ENCODE measurements around the gene DYNLL1.

- no peak for TF ChIP-seq EP300 (IDR thresholded peaks at IDR 0.05)
- no peak for TF ChIP-seq POLR2AphosphoS5 (IDR thresholded peaks at IDR 0.05)
- TF ChIP-seq CTCF (IDR thresholded peaks at IDR 0.05), result no peak
Measured at GRCh38 chr12:120457133-120457532, 38.8 kb upstream of the DYNLL1 start.

Measured in suprapubic skin (tissue), 4 donors.